HepG2 (cell line): Measurements from ENCODE around the gene ST7L. TPM values are rescaled to one million over a fixed set of nuclear protein-coding genes. Genes with fewer than 3 reads are reported as not detected.

Experiments
- ATAC-seq: fragments of 200-7000 bp; cut with Tn5 transposase; 3 replicates; pipeline ENCODE4 v1.9.1; 2020; ENCODE audit warnings: mild to moderate bottlenecking, moderate library complexity
- BruUV-seq: library from RNA; stranded (reverse); fragments of 400-500 nt; replicated peaks from 2 replicates; lab custom pipeline; 2021; lab: Mats Ljungman, UMichigan
- CTCF ChIA-PET: fragments of 300-600 bp; formaldehyde crosslinking; extraction: SDS; loops from one replicate; lab custom pipeline; 2021; ENCODE audit warnings: low total read pairs, inconsistent platforms, low intra/inter-chr PET ratio; lab: Yijun Ruan, JAX
- POLR2A ChIA-PET: fragments of 350-600 bp; sonication (Branson Sonifier 250); formaldehyde crosslinking; loops from one replicate; lab custom pipeline; 2020; ENCODE audit warnings: antibody characterized with exemption, inconsistent platforms; lab: Yijun Ruan, JAX
- DNase-seq: peaks from one replicate; pipeline ENCODE4 v3.0.0-alpha.2; 2015; ENCODE audit warnings: low spot score
- FAIRE-seq: peaks from 3 replicates; lab custom pipeline; 2011; peaks lifted over from hg19 to GRCh38; lab: Jason Lieb, UNC
- H2AFZ ChIP-seq: one replicate; pipeline ENCODE4 v1.6.1; 2011; ENCODE audit warnings: low read length, inconsistent platforms
- H3K27ac ChIP-seq: fragments of 300-600 bp; 3 replicates; pipeline ENCODE4 v1.8.0; 2011; ENCODE audit warnings: mixed run types, mild to moderate bottlenecking, mixed read lengths, low read length, inconsistent platforms; ENCODE audit not compliant: insufficient read depth; ENCODE audit errors: extremely low read length
- H3K27me3 ChIP-seq, 2 experiments: fragments of 200-600 bp in 1 of 2; 2 replicates in 1 of 2; 3 replicates in 1 of 2; pipeline versions ENCODE4 v1.6.0 to v1.8.0; 2011; ENCODE audit warnings: low read length in 2 of 2, mild to moderate bottlenecking in 2 of 2, moderate library complexity in 2 of 2, inconsistent platforms in 1 of 2; ENCODE audit not compliant: insufficient read depth in 2 of 2, control insufficient read depth in 1 of 2
- H3K36me3 ChIP-seq, 2 experiments: fragments of 200-600 bp in 1 of 2; replicated peaks in 1 of 2; 2 replicates in 1 of 2; 3 replicates in 1 of 2; pipeline versions ENCODE4 v1.5.1 to v1.8.0; 2011; ENCODE audit warnings: low read length in 2 of 2, inconsistent platforms in 1 of 2; ENCODE audit not compliant: insufficient read depth in 2 of 2, control insufficient read depth in 1 of 2
- H3K4me1 ChIP-seq: 2 replicates; pipeline ENCODE4 v1.5.1; 2012; ENCODE audit warnings: low read length, inconsistent platforms; ENCODE audit not compliant: insufficient read depth
- H3K4me2 ChIP-seq: 2 replicates; pipeline ENCODE4 v1.6.0; 2011; ENCODE audit warnings: low read depth, low read length, inconsistent platforms
- H3K4me3 ChIP-seq, 3 experiments: fragments of 200-600 bp in 1 of 3; sonication (generic), shearing (Covaris generic) in 1 of 3; replicated peaks in 1 of 3; 2 replicates each; pipeline ENCODE4 v1.5.1; 2011 to 2016; ENCODE audit warnings: low read length in 3 of 3, inconsistent platforms in 2 of 3, low read depth in 2 of 3, mild to moderate bottlenecking in 2 of 3, control low read depth in 1 of 3, mixed read lengths in 1 of 3; ENCODE audit not compliant: insufficient read depth in 1 of 3
- H3K79me2 ChIP-seq: one replicate; pipeline ENCODE4 v1.6.1; 2011; ENCODE audit warnings: low read length, inconsistent platforms; ENCODE audit not compliant: insufficient read depth
- H3K9ac ChIP-seq: 2 replicates; pipeline ENCODE4 v1.6.0; 2011; ENCODE audit warnings: mild to moderate bottlenecking, low read depth, low read length, inconsistent platforms; ENCODE audit not compliant: insufficient read depth
- H3K9me3 ChIP-seq: 2 replicates; pipeline ENCODE4 v1.5.1; 2012; ENCODE audit warnings: mild to moderate bottlenecking, low read length
- H4K20me1 ChIP-seq: 2 replicates; pipeline ENCODE4 v1.6.0; 2011; ENCODE audit warnings: inconsistent platforms, mild to moderate bottlenecking, low read length, moderate library complexity; ENCODE audit not compliant: insufficient read depth
- IKZF4 ChIP-seq: sonication (generic); formaldehyde crosslinking; IDR thresholded peaks from 2 replicates; pipeline ENCODE4 v1.5.1; 2020; ENCODE audit warnings: borderline replicate concordance, mild to moderate bottlenecking, low read depth, missing genetic modification reagents; ENCODE audit errors: not compliant biosample characterization
- MBD4 ChIP-seq: IDR thresholded peaks from 2 replicates; pipeline ENCODE4 v1.6.1; 2012; ENCODE audit warnings: low read length, inconsistent platforms, borderline replicate concordance
- NPAS2 ChIP-seq: sonication (generic); formaldehyde crosslinking; IDR thresholded peaks from 2 replicates; pipeline ENCODE4 v1.8.0; 2022; ENCODE audit warnings: mild to moderate bottlenecking, missing genetic modification reagents, borderline replicate concordance
- NR2C2 ChIP-seq: sonication (generic); formaldehyde crosslinking; IDR thresholded peaks from 2 replicates; pipeline ENCODE4 v1.4.0; 2020; ENCODE audit warnings: missing genetic modification reagents, mild to moderate bottlenecking, moderate library complexity, borderline replicate concordance
- ZEB1 ChIP-seq: IDR thresholded peaks from 2 replicates; pipeline ENCODE4 v1.6.1; 2012; ENCODE audit warnings: mild to moderate bottlenecking, low read depth, inconsistent platforms; ENCODE audit not compliant: insufficient replicate concordance
- ZNF121 ChIP-seq: sonication (generic); formaldehyde crosslinking; IDR thresholded peaks from 2 replicates; pipeline ENCODE4 v1.5.0; 2020; ENCODE audit warnings: mild to moderate bottlenecking, missing genetic modification reagents
- WGBS: methylation state at CpG from one replicate; pipeline ENCODE4 v1.1.6; 2017; ENCODE audit warnings: low lambda C conversion rate; 5-methylcytosine and 5-hydroxymethylcytosine counted together
- in situ Hi-C: cut with HindIII; loops from 2 replicates; pipeline ENCODE4 v1.10.0; 2017; ENCODE audit warnings: low pct_unique_long_range_greater_than_20kb; ENCODE audit not compliant: extremely low pct_ligation_motif_present
- intact Hi-C: fragments of 100-400 bp; cut with micrococcal nuclease; formaldehyde crosslinking; loops from one replicate; pipeline ENCODE4 v1.10.0; 2022; ENCODE audit not compliant: unreplicated experiment
- polyA plus RNA-seq, 8 experiments: library from polyadenylated mRNA; depleted of rRNA in 3 of 8; stranded (reverse) in 7 of 8; unstranded in 1 of 8; fragments of >200 nt; fragmentation: Illumina TruSeq in 4 of 8; extraction: Trizol in 4 of 8; gene quantifications; 2 replicates each; pipeline versions ENCODE4 v1.2.1 to v1.2.3, GENCODE V29; 2011 to 2016; ENCODE audit warnings: low read depth in 4 of 8, missing spikeins in 1 of 8, mixed read lengths in 1 of 8; ENCODE audit not compliant: insufficient read depth in 1 of 8
- total RNA-seq, 5 experiments: library from RNA; depleted of rRNA; stranded (reverse); fragments of >200 nt; fragmentation: Illumina TruSeq; extraction: Trizol; gene quantifications; 2 replicates each; pipeline ENCODE4 v1.2.3, GENCODE V29; 2016; ENCODE audit warnings: low read depth in 1 of 5

Gene ST7L
- total and polyA plus RNA-seq, 2 of the 13 experiments (the other 11 are each of a cell fraction or from before 2014, with no cell fraction given) = 8.6 to 19.9 TPM

DNA sequence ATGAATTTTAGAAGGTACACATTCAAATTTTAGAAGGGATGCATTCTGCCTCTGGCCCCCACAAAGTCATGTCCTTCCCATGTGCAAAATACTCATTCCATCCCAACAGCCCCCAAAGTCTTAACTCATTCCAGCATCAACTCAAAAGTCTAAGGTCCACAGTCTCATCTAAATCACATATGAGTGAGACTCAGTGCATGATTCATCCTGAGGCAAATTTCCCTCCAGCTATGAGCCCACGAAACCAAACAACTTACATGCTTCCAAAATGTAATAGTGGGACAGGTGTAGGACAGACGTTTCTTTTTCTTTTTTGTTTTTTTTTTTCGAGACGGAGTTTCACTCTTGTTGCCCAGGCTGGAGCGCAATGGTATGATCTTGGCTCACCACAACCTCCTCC is 122.7 kb downstream of the ST7L start (continued):
- TF ChIP-seq NR2C2 (CRISPR knock-in tag) (no peak), NPAS2 (no peak), ZEB1 (no peak)

DNA sequence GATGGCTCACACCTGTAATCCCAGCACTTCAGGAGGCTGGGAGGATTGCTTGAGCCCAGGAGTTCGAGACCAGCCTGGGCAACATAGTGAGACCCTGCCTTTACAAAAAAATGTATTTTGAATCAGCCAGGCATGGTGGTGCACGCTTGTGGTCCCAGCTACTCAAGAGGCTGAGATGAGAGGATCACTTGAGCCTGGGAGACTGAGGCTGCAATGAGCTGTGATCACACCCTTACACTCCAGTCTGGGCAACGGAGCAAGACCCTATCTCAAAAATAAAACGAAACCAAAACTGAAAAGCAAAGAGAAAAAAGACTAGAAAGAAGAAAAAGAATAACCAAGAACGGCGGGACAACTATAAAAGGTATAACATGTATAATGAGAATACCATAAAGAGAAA is 125.6 kb downstream of the ST7L start:
- peaks cover 10% of the 10 kb centered on the region for H3K4me1 ChIP-seq
- H4K20me1 ChIP-seq = no peaks in the 10 kb centered on the region
- DNase-seq (no peak), ATAC-seq (no peak), FAIRE-seq (no peak)
- H3K4me2 ChIP-seq = no peak overlapping the region
- ChIA-PET CTCF (no interaction called here), POLR2A (no interaction called here)
- H3K9ac ChIP-seq = no peak overlapping the region
- H3K36me3 ChIP-seq = no peaks in the 10 kb centered on the region
- intact Hi-C loops (no loop called here), in situ Hi-C loops (no loop called here)
- no peak overlapping the region for H3K4me3 ChIP-seq
- H3K27me3 ChIP-seq = no peaks in the 10 kb centered on the region
- H3K27ac ChIP-seq = no peak overlapping the region
- WGBS = 49% methylated on average over 6 of the region's 6 CpGs
- H3K9me3 ChIP-seq = no peaks in the 10 kb centered on the region
- no TSS peak for BruUV-seq
- TF ChIP-seq IKZF4 (CRISPR knock-in tag) = no peak
- peak; percentile 40; the same call in 1 of the 2 replicates for TF ChIP-seq ZNF121 (CRISPR knock-in tag)
- H2AFZ ChIP-seq = no peak overlapping the region
- H3K79me2 ChIP-seq = no peaks in the 10 kb centered on the region

DNA sequence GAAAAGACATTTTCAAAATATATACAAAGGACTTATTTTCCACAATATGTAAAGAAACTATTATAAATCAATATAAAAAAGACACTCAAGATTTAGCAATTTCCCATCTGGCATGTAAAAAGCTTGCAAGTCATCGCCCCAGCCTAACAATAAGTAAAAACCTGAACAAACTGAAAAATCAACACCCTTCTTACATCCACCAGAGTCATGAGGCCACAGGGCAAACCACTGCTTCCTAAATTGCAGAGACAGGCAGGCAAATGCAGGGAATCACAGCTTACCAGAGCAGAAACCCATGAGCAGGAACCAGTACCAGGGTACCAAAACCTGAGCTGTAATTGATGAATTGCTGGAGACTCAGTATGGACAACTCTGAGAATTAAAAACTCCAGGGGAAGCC is 126.9 kb downstream of the ST7L start:
- no peak for TF ChIP-seq MBD4
- TF ChIP-seq, all 625 proteins: peak for 0
- BruUV-seq = no TSS peak
- in situ Hi-C loops (no loop called here), intact Hi-C loops (no loop called here)
- Histone ChIP-seq H3K79me2 (no peaks in the 10 kb centered on the region), H3K36me3 (no peaks in the 10 kb centered on the region), H3K4me1 (peaks cover 10% of the 10 kb centered on the region), H4K20me1 (no peaks in the 10 kb centered on the region), H2AFZ (no peak overlapping the region), H3K9ac (no peak overlapping the region), H3K4me3 (no peak overlapping the region), H3K9me3 (no peaks in the 10 kb centered on the region), H3K27me3 (no peaks in the 10 kb centered on the region), H3K4me2 (no peak overlapping the region), H3K27ac (no peak overlapping the region)
- 61% methylated on average over 1 of the region's 1 CpG for WGBS
- no peak for DNase-seq
- ChIA-PET CTCF (no interaction called here), POLR2A (no interaction called here)
- no peak for FAIRE-seq
- no peak for ATAC-seq
